ENCODE data around the gene TMEM61.
A peak's percentile ranks its signal among the peaks of the same experiment; 100 is the strongest.

TMEM61 gene

GRCh38 chr1:54942976-54943375, 37.5 kb upstream of the TMEM61 start:
- no peak for TF ChIP-seq CTCF (IDR thresholded peaks at IDR 0.05; ENCODE audit: insufficient read depth, low read depth, low read length, missing control alignments)
- no peak for DNase-seq (ENCODE audit: low read depth)
- no peak overlapping the region for H3K4me3 ChIP-seq (ENCODE audit: low read depth, low read length)

GRCh38 chr1:54944610-54945392, 35.6 kb upstream of the TMEM61 start:
- DNase-seq (ENCODE audit: low read depth): peak; percentile 91
- H3K4me3 ChIP-seq (ENCODE audit: low read depth, low read length): no peak overlapping the region
- peak; percentile 77 for TF ChIP-seq CTCF (IDR thresholded peaks at IDR 0.05; ENCODE audit: insufficient read depth, low read depth, low read length, missing control alignments)

GRCh38 chr1:54945393-54945936, 35.0 kb upstream of the TMEM61 start:
- no peak for DNase-seq (ENCODE audit: low read depth)
- H3K4me3 ChIP-seq (ENCODE audit: low read depth, low read length): no peak overlapping the region

GRCh38 chr1:54947540-54947939, 32.9 kb upstream of the TMEM61 start:
- TF ChIP-seq CTCF (IDR thresholded peaks at IDR 0.05; ENCODE audit: insufficient read depth, low read depth, low read length, missing control alignments): no peak
- H3K4me3 ChIP-seq (ENCODE audit: low read depth, low read length): no peak overlapping the region
- DNase-seq (ENCODE audit: low read depth): no peak

More at GRCh38 chr1:54945393-54945936, 35.0 kb upstream of the TMEM61 start:
- no peak for TF ChIP-seq CTCF (IDR thresholded peaks at IDR 0.05; ENCODE audit: insufficient read depth, low read depth, low read length, missing control alignments)

GRCh38 chr1:54949053-54949452, 31.4 kb upstream of the TMEM61 start:
- no peak for TF ChIP-seq CTCF (IDR thresholded peaks at IDR 0.05; ENCODE audit: insufficient read depth, low read depth, low read length, missing control alignments)
- no peak overlapping the region for H3K4me3 ChIP-seq (ENCODE audit: low read depth, low read length)
- DNase-seq (ENCODE audit: low read depth): peak; percentile 57

- TF ChIP-seq CTCF (IDR thresholded peaks at IDR 0.05; ENCODE audit: insufficient read depth, low read depth, low read length, missing control alignments): no peak
- DNase-seq (ENCODE audit: low read depth): no peak
- no peak overlapping the region for H3K4me3 ChIP-seq (ENCODE audit: low read depth, low read length)
Observed at GRCh38 chr1:54950006-54950368, 30.4 kb upstream of the TMEM61 start.

All from GM12865 (cell line).